ENCODE data around the gene FAM184A. TPM values are rescaled to one million over a fixed set of nuclear protein-coding genes. Genes with fewer than 3 reads are reported as not detected.
"Not testable (repeated sequence)": the region's sequence is repeated elsewhere in the genome, so short reads cannot be mapped to it uniquely, and the experiment has no call there.

FAM184A gene
- total RNA-seq, 3 donors from 2014 or later = 7.0 to 12.8 (median 7.5) TPM

GRCh38 chr6:119022796-119023195 lies 55.7 kb downstream of the FAM184A start:
- H3K27ac ChIP-seq = no peak overlapping the region
- no peaks in the 10 kb centered on the region for H3K4me1 ChIP-seq
- no peaks in the 10 kb centered on the region for H3K9me3 ChIP-seq
- intact Hi-C loops (cut with DNase I; ENCODE audit: low total_unique reads) = loop anchor here (10.0 kb wide), 1 partner anchor 632 kb away; no protein-coding TSS in a partner anchor
- no peak for DNase-seq (ENCODE audit: low spot score in 2 of 2)
- no peaks in the 10 kb centered on the region for H3K36me3 ChIP-seq
- H3K4me3 ChIP-seq = no peak overlapping the region
- no peak for TF ChIP-seq CTCF (IDR thresholded peaks at IDR 0.05)
- TF ChIP-seq POLR2A (IDR thresholded peaks at IDR 0.05) = no peak
- no peak for TF ChIP-seq POLR2AphosphoS5 (IDR thresholded peaks at IDR 0.05)
- H3K27me3 ChIP-seq = no peaks in the 10 kb centered on the region

DNA sequence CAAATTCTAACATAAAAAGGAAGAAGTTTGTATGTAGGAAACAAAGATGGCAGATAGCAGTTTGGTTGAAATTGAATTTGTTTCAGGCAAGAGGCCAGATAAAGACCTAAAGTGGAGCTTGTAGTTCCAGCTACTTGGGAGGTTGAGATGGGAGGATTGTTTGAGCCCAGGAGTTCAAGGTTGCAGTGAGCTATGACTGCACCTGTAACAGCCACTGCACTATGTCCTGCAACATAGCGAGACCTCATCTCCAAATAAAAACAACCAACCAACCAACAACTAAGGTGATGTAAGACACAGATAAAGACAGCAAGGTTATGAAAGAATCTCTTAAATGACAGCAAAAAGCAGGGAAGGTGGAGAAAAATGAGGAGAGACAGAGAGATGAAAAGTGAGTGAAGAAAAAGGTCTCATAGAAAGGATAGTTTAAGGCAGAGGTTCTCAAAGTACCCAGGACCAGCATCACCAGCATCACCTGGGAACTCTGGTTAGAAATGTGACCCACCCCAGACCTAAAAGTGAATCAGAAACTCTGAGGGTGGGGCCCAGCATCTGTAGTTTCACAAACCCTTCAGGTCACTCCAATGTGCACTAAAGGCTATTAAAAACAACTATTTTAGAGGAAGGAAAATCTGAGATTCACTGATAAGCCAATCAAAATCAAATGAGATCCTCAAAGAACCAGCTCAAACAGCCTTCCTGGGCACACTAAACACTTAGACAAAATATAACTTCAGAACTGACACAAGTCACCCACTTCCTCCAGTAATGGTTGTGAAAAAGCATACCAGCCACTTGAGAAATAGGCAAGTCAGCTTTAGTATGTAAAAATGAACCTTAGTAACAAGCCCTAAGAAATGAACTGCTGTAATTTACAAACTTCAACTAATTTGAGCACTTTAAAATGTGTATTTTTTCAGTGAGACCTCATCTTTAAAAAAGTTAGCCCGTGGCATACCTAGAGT lies 57.6 kb downstream of the FAM184A start:
- TF ChIP-seq POLR2AphosphoS5 (IDR thresholded peaks at IDR 0.05) (no peak), POLR2A (IDR thresholded peaks at IDR 0.05) (no peak), CTCF (IDR thresholded peaks at IDR 0.05) (no peak)
- intact Hi-C loops (cut with DNase I; ENCODE audit: low total_unique reads) = loop anchor here (10.0 kb wide), 1 partner anchor 634 kb away; no protein-coding TSS in a partner anchor
- no peaks in the 10 kb centered on the region for H3K4me1 ChIP-seq

DNA sequence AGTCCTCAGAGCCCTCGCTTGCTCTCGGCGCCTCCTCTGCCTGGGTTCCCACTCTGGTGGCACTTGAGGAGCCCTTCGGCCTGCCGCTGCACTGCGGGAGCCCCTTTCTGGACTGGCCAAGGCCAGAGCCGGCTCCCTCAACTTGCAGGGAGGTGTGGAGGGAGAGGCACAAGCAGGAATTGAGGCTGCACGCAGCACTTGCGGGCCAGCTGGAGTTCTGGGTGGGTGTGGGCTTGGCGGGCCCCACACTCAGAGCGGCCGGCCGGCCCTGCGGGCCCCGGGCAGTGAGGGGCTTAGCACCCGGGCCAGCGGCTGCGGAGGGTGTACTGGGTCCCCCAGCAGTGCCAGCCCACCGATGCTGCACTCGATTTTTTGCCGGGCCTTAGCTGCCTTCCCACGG lies 63.3 kb downstream of the FAM184A start:
- H3K4me1 ChIP-seq; H3K9me3 ChIP-seq; H3K27me3 ChIP-seq; DNase-seq (ENCODE audit: low spot score in 2 of 2); intact Hi-C loops (cut with DNase I; ENCODE audit: low total_unique reads); H3K36me3 ChIP-seq; H3K4me3 ChIP-seq; H3K27ac ChIP-seq: not testable (repeated sequence)

More for the DNA sequence above, 57.6 kb downstream of the FAM184A start:
- DNase-seq (ENCODE audit: low spot score in 2 of 2) = no peak
- no peak overlapping the region for H3K4me3 ChIP-seq
- no peak overlapping the region for H3K27ac ChIP-seq
- no peaks in the 10 kb centered on the region for H3K27me3 ChIP-seq
- H3K36me3 ChIP-seq = no peaks in the 10 kb centered on the region
- H3K9me3 ChIP-seq = no peaks in the 10 kb centered on the region

GRCh38 chr6:119012521-119012920 lies 65.9 kb downstream of the FAM184A start:
- TF ChIP-seq CTCF (IDR thresholded peaks at IDR 0.05) = no peak
- no peak for TF ChIP-seq POLR2A (IDR thresholded peaks at IDR 0.05)
- TF ChIP-seq POLR2AphosphoS5 (IDR thresholded peaks at IDR 0.05) = no peak
- no peak for DNase-seq (ENCODE audit: low spot score in 2 of 2)
- Histone ChIP-seq H3K9me3 (no peaks in the 10 kb centered on the region), H3K4me3 (no peak overlapping the region), H3K27me3 (no peaks in the 10 kb centered on the region), H3K27ac (no peak overlapping the region), H3K36me3 (no peaks in the 10 kb centered on the region), H3K4me1 (no peaks in the 10 kb centered on the region)
- intact Hi-C loops (cut with DNase I; ENCODE audit: low total_unique reads) = no loop called here

- H3K9me3 ChIP-seq; DNase-seq (ENCODE audit: low spot score in 2 of 2); H3K27ac ChIP-seq; intact Hi-C loops (cut with DNase I; ENCODE audit: low total_unique reads); H3K4me1 ChIP-seq; H3K4me3 ChIP-seq; H3K36me3 ChIP-seq; H3K27me3 ChIP-seq: not testable (repeated sequence)
These were observed 69.2 kb downstream of the FAM184A start for GRCh38 chr6:119009266-119009665.

GRCh38 chr6:119006974-119007373 lies 71.5 kb downstream of the FAM184A start:
- TF ChIP-seq CTCF (IDR thresholded peaks at IDR 0.05) = no peak
- intact Hi-C loops (cut with DNase I; ENCODE audit: low total_unique reads) = no loop called here
- H3K27ac ChIP-seq = no peak overlapping the region
- no peak overlapping the region for H3K4me3 ChIP-seq
- DNase-seq (ENCODE audit: low spot score in 2 of 2) = no peak
- no peaks in the 10 kb centered on the region for H3K36me3 ChIP-seq
- H3K27me3 ChIP-seq = no peaks in the 10 kb centered on the region
- H3K9me3 ChIP-seq = no peaks in the 10 kb centered on the region
- no peaks in the 10 kb centered on the region for H3K4me1 ChIP-seq

All from breast epithelium (tissue), 4 donors.